Left ventricle myocardium inferior (tissue), 1 donor: Measurements from ENCODE around the gene SCNM1. TPM values are rescaled to one million over a fixed set of nuclear protein-coding genes. Genes with fewer than 3 reads are reported as not detected.

Source experiments
- DNase-seq: peaks from one replicate; pipeline ENCODE4 v3.0.0-alpha.2; 2020
- H3K27ac ChIP-seq: fragments of 200-600 bp; replicated peaks from 2 replicates; pipeline ENCODE4 v1.8.0; 2021
- H3K27me3 ChIP-seq: fragments of 200-600 bp; 2 replicates; pipeline ENCODE4 v1.8.0; 2021; ENCODE audit warnings: low read depth
- H3K36me3 ChIP-seq: fragments of 200-600 bp; 2 replicates; pipeline ENCODE4 v1.8.0; 2021
- H3K4me1 ChIP-seq: fragments of 200-600 bp; 2 replicates; pipeline ENCODE4 v1.8.0; 2021
- H3K4me3 ChIP-seq: fragments of 200-600 bp; 2 replicates; pipeline ENCODE4 v1.8.0; 2021; ENCODE audit warnings: mild to moderate bottlenecking, moderate library complexity
- H3K9me3 ChIP-seq: fragments of 200-600 bp; replicated peaks from 2 replicates; pipeline ENCODE4 v1.8.0; 2021
- CTCF ChIP-seq: fragments of 200-600 bp; IDR thresholded peaks from 2 replicates; pipeline ENCODE4 v1.8.0; 2021; ENCODE audit warnings: antibody characterized with exemption, mild to moderate bottlenecking, borderline replicate concordance
- intact Hi-C: fragments of 100-400 bp; cut with micrococcal nuclease; formaldehyde crosslinking; loops from one replicate; pipeline ENCODE4 v1.11.0; 2022
- total RNA-seq: library from RNA; stranded (reverse); fragmentation: NEBNext Ultra II Directional; extraction: Animal tissue kit (Norgen Biotek cat#: 25700); gene quantifications from one replicate; pipeline ENCODE4 v1.2.1, GENCODE V29; 2021
- donor health status: DM: no; HTN: yes; CAD: no; lungs with severe emphysema.

The SCNM1 gene
- total RNA-seq, 1 donor from 2014 or later: 19.4 TPM

DNA sequence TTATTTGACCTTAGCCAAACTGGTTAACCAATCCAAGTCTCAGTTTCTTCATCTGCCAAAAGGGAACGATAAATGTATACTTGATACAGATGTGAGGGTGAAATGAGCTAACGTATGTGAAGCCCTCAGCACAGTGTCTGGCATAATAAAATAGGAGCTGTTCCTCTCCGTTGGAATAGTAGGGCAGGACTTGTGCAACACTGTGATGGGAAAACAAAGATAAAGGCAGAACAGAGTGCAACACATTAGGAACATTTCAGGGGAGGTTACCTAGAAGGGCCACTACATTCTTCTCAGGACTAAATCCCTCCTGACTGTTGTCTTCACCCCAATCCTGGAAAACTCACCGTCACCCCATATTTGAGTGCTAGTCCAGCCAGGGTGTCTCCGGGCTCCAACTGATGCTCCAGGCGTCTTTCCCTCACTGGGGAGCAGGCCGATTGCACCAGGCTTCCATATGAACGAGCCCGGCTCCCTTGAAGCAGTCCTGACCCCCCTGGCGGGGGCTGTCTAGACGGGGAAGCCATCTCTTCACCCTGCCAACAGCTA lies 1.1 kb upstream of the SCNM1 start:
- H3K27me3 ChIP-seq: no peaks in the 10 kb centered on the region
- no peaks in the 10 kb centered on the region for H3K9me3 ChIP-seq
- peaks cover 47% of the 10 kb centered on the region for H3K36me3 ChIP-seq
- no peak for DNase-seq
- H3K27ac ChIP-seq: peak overlapping the region; percentile 91
- no peak for TF ChIP-seq CTCF
- peaks cover 54% of the 10 kb centered on the region for H3K4me1 ChIP-seq
- intact Hi-C loops: no loop called here
- peak overlapping the region; percentile 86 for H3K4me3 ChIP-seq

GRCh38 chr1:151165281-151165737 lies 635 bp upstream of the SCNM1 start:
- no peaks in the 10 kb centered on the region for H3K9me3 ChIP-seq
- DNase-seq: peak; percentile 57
- intact Hi-C loops: no loop called here
- TF ChIP-seq CTCF: no peak
- no peaks in the 10 kb centered on the region for H3K27me3 ChIP-seq
- H3K4me1 ChIP-seq: peaks cover 53% of the 10 kb centered on the region
- peak overlapping the region; percentile 91 for H3K27ac ChIP-seq
- H3K36me3 ChIP-seq: peaks cover 47% of the 10 kb centered on the region
- peak overlapping the region; percentile 86 for H3K4me3 ChIP-seq

GRCh38 chr1:151166505-151166956 lies 587 bp downstream of the SCNM1 start:
- Histone ChIP-seq H3K9me3 (no peaks in the 10 kb centered on the region), H3K27ac (peak overlapping the region; percentile 91), H3K27me3 (no peaks in the 10 kb centered on the region), H3K4me3 (peak overlapping the region; percentile 86), H3K4me1 (peaks cover 47% of the 10 kb centered on the region), H3K36me3 (peaks cover 45% of the 10 kb centered on the region)
- intact Hi-C loops: no loop called here
- TF ChIP-seq CTCF: no peak
- no peak for DNase-seq

- intact Hi-C loops: no loop called here
- Histone ChIP-seq H3K27ac (no peak overlapping the region), H3K36me3 (peaks cover 39% of the 10 kb centered on the region), H3K9me3 (no peaks in the 10 kb centered on the region), H3K4me3 (peak overlapping the region; percentile 86), H3K4me1 (peaks cover 47% of the 10 kb centered on the region), H3K27me3 (no peaks in the 10 kb centered on the region)
- no peak for DNase-seq
- no peak for TF ChIP-seq CTCF
These were observed 1.2 kb downstream of the SCNM1 start for GRCh38 chr1:151167116-151167515.

DNA sequence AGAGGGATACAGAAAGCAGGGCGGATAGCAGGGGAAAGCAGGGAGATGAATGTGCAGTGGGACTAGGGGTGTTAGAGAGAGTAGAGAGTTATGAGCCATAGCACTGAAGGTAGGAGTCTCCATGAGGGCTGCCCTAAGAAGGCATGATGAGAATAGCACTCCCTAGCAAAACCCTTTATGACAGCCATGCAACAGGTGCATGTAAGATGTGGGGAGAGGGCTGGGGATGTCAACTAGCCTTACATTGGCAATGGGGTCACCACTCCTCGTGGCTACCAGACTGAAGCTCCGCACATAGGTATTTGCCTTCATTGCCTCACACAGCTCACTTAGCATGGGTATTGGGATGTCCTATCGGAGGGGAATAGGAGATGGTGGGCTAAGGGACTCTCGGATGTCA lies 5.2 kb downstream of the SCNM1 start:
- H3K27me3 ChIP-seq: no peaks in the 10 kb centered on the region
- H3K36me3 ChIP-seq: peaks cover 61% of the 10 kb centered on the region
- TF ChIP-seq CTCF: no peak
- intact Hi-C loops: no loop called here
- H3K4me3 ChIP-seq: no peak overlapping the region
- DNase-seq: no peak
- peaks cover 28% of the 10 kb centered on the region for H3K4me1 ChIP-seq
- H3K27ac ChIP-seq: no peak overlapping the region
- no peaks in the 10 kb centered on the region for H3K9me3 ChIP-seq
